OCI-LY7 (cell line): Measurements from ENCODE around the gene GLRX3.

ENCODE experiments used
- CTCF ChIP-seq: fragments of 200-600 bp; sonication (generic); conservative IDR thresholded peaks from 2 replicates; pipeline ENCODE4 v1.5.1; 2014; ENCODE audit warnings: mild to moderate bottlenecking, antibody characterized with exemption, low read length, moderate library complexity, mixed read lengths
- EZH2phosphoT487 ChIP-seq: fragments of 200-600 bp; sonication (generic); IDR thresholded peaks from 2 replicates; pipeline ENCODE4 v1.6.1; 2018; ENCODE audit warnings: low read depth, borderline replicate concordance, mild to moderate bottlenecking, mixed run types, antibody characterized with exemption, low read length, moderate library complexity, mixed read lengths

- TF ChIP-seq CTCF = no peak
- TF ChIP-seq EZH2phosphoT487 = no peak
Observed at GRCh38 chr10:130224228-130224627, 88.0 kb downstream of the GLRX3 start.
